Activated naive CD4-positive, alpha-beta T cell treated with anti-CD3 and anti-CD28 coated beads for 36 hours (primary cell): ENCODE data around the gene HRNR. TPM values are rescaled to one million over a fixed set of nuclear protein-coding genes. Genes with fewer than 3 reads are reported as not detected.

Source experiments
- CTCF ChIA-PET: fragments of 350-600 bp; sonication (Branson Sonifier 250); formaldehyde crosslinking; loops from one replicate; lab custom pipeline; 2021; ENCODE audit warnings: antibody characterized with exemption; lab: Charles Lee
- DNase-seq: peaks from one replicate; pipeline ENCODE4 v3.0.0-alpha.2; 2020
- H3K27ac Mint-ChIP-seq: one replicate; pipeline ENCODE4 v1.8.0; 2021; ENCODE audit warnings: mild to moderate bottlenecking, mixed read lengths
- H3K27me3 Mint-ChIP-seq: one replicate; pipeline ENCODE4 v1.8.0; 2021; ENCODE audit warnings: low read depth, mixed read lengths
- H3K36me3 Mint-ChIP-seq: one replicate; pipeline ENCODE4 v1.8.0; 2021; ENCODE audit warnings: low read depth, mixed read lengths
- H3K4me1 Mint-ChIP-seq: one replicate; pipeline ENCODE4 v1.8.0; 2021; ENCODE audit warnings: low read depth, mixed read lengths
- H3K4me3 Mint-ChIP-seq: one replicate; pipeline ENCODE4 v1.8.0; 2021; ENCODE audit warnings: mild to moderate bottlenecking, moderate library complexity, mixed read lengths
- H3K9me3 Mint-ChIP-seq: one replicate; pipeline ENCODE4 v1.8.0; 2021; ENCODE audit warnings: mixed read lengths
- intact Hi-C: fragments of 100-400 bp; cut with micrococcal nuclease; formaldehyde crosslinking; loops from one replicate; pipeline ENCODE4 v1.15.1; 2023
- total RNA-seq, 2 experiments: library from RNA; stranded (reverse); gene quantifications; one replicate each; pipeline ENCODE4 v1.2.3, GENCODE V29; 2021

HRNR gene
- total RNA-seq, 2 experiments from 2014 or later = not detected

DNA sequence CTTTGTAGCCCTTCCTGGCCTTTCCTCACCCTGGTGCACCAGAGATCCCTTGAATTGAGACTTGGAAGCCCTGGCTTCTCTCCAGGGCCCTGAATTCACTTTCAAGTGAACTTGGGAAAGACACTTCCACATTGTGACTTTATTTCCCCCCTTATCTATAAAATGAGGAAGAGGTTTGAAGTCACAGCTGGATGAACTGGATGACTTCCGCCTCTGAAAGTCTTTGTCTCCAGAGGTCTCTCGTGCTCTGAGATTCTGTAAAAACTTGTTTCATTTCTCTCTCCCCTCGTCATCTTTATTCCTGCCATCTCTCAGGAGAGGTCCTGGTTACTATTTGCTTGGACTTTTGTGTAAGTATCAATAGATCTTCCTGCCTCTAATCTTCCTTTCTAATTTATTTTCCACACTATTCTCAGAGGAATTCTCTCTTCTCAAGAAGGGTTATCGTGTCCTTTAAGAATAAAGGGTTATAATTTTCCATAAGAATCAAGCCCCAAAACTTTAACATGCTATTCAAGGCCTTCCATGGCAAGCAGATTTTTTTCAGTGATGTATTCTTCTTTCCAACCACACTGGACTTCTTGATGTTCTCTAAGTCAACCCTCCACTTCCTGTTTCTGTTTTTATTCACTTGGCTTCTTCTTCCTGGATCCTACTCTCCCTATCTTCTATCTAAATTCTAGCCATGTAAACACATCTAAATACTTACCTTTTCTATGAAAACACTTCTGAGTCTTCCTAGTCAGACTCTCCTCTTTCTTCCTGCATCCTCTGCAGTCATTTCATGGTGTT is 58.5 kb downstream of the HRNR start:
- Mint-ChIP-seq H3K4me3 (no peak overlapping the region), H3K27ac (no peak overlapping the region), H3K36me3 (no peaks in the 10 kb centered on the region), H3K27me3 (no peaks in the 10 kb centered on the region), H3K9me3 (no peaks in the 10 kb centered on the region), H3K4me1 (peaks cover 9% of the 10 kb centered on the region)
- intact Hi-C loops = no loop called here
- CTCF ChIA-PET = interaction anchor here (0.6 to 0.7 kb wide), 2 partner anchors 234 to 338 kb away, joined by 3 read pairs; no protein-coding TSS in a partner anchor
- no peak for DNase-seq

DNA sequence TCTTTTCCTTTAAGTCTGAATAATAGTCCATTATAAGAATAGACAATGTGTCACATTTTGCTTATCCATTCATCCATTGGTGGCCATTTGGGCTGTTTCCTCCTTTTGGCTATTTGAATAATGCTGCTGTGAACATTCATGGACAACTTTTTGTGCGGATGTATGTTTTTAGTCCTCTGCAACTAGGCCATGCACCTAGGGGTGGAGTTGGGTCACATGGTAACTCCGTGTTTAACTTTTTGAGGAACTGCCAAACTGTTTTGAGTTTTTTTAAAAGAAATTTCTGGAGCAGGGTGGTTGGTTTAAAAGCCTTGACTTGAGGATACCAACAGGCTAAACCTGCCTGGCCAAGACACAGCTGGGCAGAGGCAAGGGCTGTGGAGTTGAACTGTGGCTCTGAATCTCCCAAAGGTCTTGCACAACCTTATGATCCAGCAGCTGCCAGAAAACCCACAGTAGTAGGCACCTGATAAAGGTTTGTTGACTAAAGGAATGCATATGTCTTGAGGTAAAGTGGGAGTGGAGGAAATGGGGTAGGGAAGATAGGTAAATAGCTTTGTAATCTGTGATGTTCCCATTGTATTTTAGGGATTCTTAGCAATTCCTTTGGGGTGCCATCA is 59.4 kb downstream of the HRNR start:
- Mint-ChIP-seq H3K4me1 (peaks cover 9% of the 10 kb centered on the region), H3K4me3 (no peak overlapping the region), H3K36me3 (no peaks in the 10 kb centered on the region), H3K9me3 (no peaks in the 10 kb centered on the region), H3K27me3 (no peaks in the 10 kb centered on the region), H3K27ac (no peak overlapping the region)
- CTCF ChIA-PET = interaction anchor here (0.7 to 1.2 kb wide), 2 partner anchors 183 to 339 kb away, joined by 3 read pairs; no protein-coding TSS in a partner anchor
- DNase-seq = no peak
- intact Hi-C loops = no loop called here

DNA sequence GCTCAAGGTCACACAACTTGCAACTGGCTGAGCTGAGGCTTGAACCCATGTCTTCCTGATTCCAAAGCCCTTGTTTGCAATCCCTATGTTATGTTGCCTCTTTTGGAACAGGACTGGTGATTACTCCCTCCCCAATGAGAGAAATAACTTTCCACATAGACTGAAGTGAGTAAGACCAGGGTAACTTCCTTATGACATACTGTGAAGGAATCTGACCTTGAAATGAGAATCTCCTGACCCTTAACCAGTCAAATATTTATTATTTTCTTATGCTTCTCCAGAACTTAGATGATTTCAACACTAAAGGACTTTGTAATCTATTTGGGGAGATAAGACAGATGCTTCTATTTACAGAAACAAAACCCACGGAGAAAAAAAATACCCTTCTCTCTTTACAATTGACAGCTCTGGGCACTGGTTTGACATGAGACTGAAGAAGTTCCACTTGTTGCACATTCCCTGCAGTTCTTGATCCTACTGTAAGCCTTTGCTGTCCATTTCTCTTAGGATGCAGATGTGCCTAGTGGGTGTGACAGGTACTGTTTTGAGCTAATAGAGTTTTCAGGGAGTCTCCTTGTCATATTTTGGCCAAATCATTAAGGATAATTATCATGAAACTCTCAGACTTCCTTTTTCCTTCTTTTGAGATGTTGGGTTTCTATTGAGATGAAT is 61.1 kb downstream of the HRNR start:
- intact Hi-C loops = no loop called here
- Mint-ChIP-seq H3K27me3 (no peaks in the 10 kb centered on the region), H3K9me3 (no peaks in the 10 kb centered on the region), H3K4me3 (no peak overlapping the region), H3K36me3 (no peaks in the 10 kb centered on the region), H3K27ac (no peak overlapping the region), H3K4me1 (peaks cover 9% of the 10 kb centered on the region)
- CTCF ChIA-PET = interaction anchor here (0.9 to 1.9 kb wide), 4 partner anchors 22 to 296 kb away, joined by 3 to 9 read pairs (median 6); no protein-coding TSS in a partner anchor
- DNase-seq = no peak

Other genes with a start within 250 kb of the HRNR start
- gene S100A10, start 230.3 kb downstream of the HRNR start, total RNA-seq = 100 to 1,000 TPM; 159 to 170 TPM
- 100 to 1,000 TPM; 229 to 235 TPM for gene S100A11, start 187.2 kb downstream of the HRNR start, total RNA-seq
- not detected for gene TCHHL1, start 135.1 kb downstream of the HRNR start, total RNA-seq
- gene TCHH, start 108.7 kb downstream of the HRNR start, total RNA-seq = not detected
- gene RPTN, start 65.0 kb downstream of the HRNR start, total RNA-seq = not detected
- gene FLG, start 101.0 kb upstream of the HRNR start, total RNA-seq = not detected
- gene FLG2, start 135.8 kb upstream of the HRNR start, total RNA-seq = not detected
- not detected for gene CRNN, start 190.1 kb upstream of the HRNR start, total RNA-seq